Kidney (tissue), 14 donors: Measurements from ENCODE around the gene PCID2. TPM values are rescaled to one million over a fixed set of nuclear protein-coding genes. Genes with fewer than 3 reads are reported as not detected.

Source experiments
- DNase-seq, 5 donors: peaks; one replicate each; pipeline ENCODE4 v3.0.0-alpha.2; 2013 to 2020
- FAIRE-seq: peaks from 2 replicates; lab custom pipeline; 2012; peaks lifted over from hg19 to GRCh38; lab: Jason Lieb, UNC
- H3K27ac ChIP-seq, 2 donors: one replicate each; pipeline ENCODE4 v1.7.0; 2013; ENCODE audit warnings: low read depth in 2 of 2, low read length in 2 of 2, inconsistent platforms in 1 of 2
- H3K27me3 ChIP-seq: one replicate; pipeline ENCODE4 v1.7.1; 2013; ENCODE audit warnings: low read length, inconsistent platforms; ENCODE audit not compliant: control insufficient read depth, insufficient read depth
- H3K36me3 ChIP-seq, 3 donors: one replicate each; pipeline versions ENCODE4 v1.7.0 to v1.7.1; 2013; ENCODE audit warnings: low read length in 3 of 3, control low read depth in 1 of 3, inconsistent platforms in 1 of 3; ENCODE audit not compliant: insufficient read depth in 3 of 3, control insufficient read depth in 2 of 3
- H3K4me1 ChIP-seq, 3 donors: one replicate each; pipeline versions ENCODE4 v1.7.0 to v1.7.1; 2013; ENCODE audit warnings: low read length in 3 of 3, inconsistent platforms in 1 of 3, low read depth in 1 of 3; ENCODE audit not compliant: control insufficient read depth in 2 of 3, insufficient read depth in 2 of 3
- H3K4me3 ChIP-seq, 3 donors: one replicate each; pipeline versions ENCODE4 v1.7.0 to v1.8.1; 2013; ENCODE audit warnings: low read length in 3 of 3, control low read depth in 1 of 3, inconsistent platforms in 1 of 3
- H3K9ac ChIP-seq, 3 donors: one replicate each; pipeline versions ENCODE4 v1.7.0 to v1.7.1; 2013; ENCODE audit warnings: low read length in 3 of 3, control low read depth in 1 of 3, inconsistent platforms in 1 of 3
- H3K9me3 ChIP-seq, 3 donors: one replicate each; pipeline versions ENCODE4 v1.7.0 to v1.7.1; 2013; ENCODE audit warnings: low read length in 3 of 3, control low read depth in 1 of 3, inconsistent platforms in 1 of 3; ENCODE audit not compliant: control insufficient read depth in 2 of 3, insufficient read depth in 1 of 3
- intact Hi-C: fragments of 100-400 bp; cut with DNase I; formaldehyde crosslinking; loops from one replicate; pipeline ENCODE4 v1.11.1; 2022
- polyA plus RNA-seq: library from polyadenylated mRNA; stranded (reverse); fragments of 350-450 nt; fragmentation: Illumina TruSeq; extraction: RNeasy Lipid Tissue Mini Kit (QIAGEN cat#74804); gene quantifications from one replicate; pipeline ENCODE4 v1.2.3, GENCODE V29; 2014; ENCODE audit warnings: low read depth, low replicate concordance; ENCODE audit not compliant: insufficient read depth
- total RNA-seq: library from RNA; stranded (reverse); fragmentation: NEBNext Ultra II Directional; extraction: Animal tissue kit (Norgen Biotek cat#: 25700); gene quantifications from one replicate; pipeline ENCODE4 v1.2.1, GENCODE V29; 2021
- TF ChIP-seq, protein P1 (sequence below): IDR thresholded peaks from 3 replicates; pipeline ENCODE4 v1.5.1; 2012; ENCODE audit warnings: mild to moderate bottlenecking, moderate library complexity, borderline replicate concordance; ENCODE audit not compliant: insufficient read depth; ENCODE audit errors: extremely low read depth
- donor health status: control.
- donor health status: control.
- donor health status: control.
- donor health status: control.
- donor health status: control.
- donor health status: DM: yes; HTN: yes; CAD: no.
- donor health status: Normal renal cell carcinoma (clear cell type).

Gene PCID2
- total and polyA plus RNA-seq, 2 donors from 2014 or later, result 22.9 to 34.9 TPM

DNA sequence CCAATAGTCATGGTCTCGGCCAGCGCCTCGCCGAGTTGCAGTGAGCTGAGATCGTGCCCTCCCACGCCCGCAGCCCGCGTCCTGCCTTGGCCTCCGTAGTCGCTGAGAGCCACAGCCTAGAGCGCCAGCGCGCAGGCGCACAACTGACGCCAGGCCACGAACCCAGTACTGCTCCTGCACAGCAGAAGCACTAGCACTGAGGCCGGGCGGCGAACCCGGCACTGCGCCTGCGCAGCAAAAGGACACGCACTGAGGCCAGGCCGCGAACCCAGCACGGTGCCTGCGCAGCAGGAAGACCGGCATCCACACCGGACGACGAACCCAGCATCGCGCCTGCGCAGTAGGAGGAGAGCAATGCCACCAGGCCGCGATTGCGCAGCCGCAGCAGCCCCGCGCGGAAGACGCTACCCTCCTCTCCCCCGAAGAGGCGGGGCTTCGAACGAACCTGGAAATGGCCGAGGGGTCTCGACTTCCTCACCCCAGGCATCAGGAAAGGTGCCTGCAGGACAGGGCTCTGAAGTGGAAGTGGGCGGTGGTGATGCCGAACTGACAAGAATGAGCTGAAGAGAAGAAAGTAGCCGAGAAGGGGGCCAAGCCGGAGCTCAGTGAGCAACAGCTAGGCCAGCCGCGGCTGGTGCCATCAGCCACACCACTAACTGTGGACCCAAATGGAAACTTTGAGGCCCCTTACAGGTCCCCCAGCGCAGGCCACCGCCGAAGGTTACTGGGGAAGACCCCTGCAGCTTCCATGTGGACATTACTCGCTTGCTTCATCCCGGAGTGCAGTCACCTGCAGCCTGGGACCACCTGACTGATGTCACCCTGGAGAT is 78.3 kb downstream of the PCID2 start:
- intact Hi-C loops, result no loop called here
- Histone ChIP-seq H3K27ac (no peak overlapping the region), H3K9me3 (no peaks in the 10 kb centered on the region), H3K27me3 (no peaks in the 10 kb centered on the region), H3K9ac (no peak overlapping the region), H3K4me3 (peak overlapping the region in 2 of 3 donors; percentile 7 to 55), H3K36me3 (no peaks in the 10 kb centered on the region), H3K4me1 (peaks cover 0 to 4% (median 0%) of the 10 kb centered on the region in 3 donors)
- FAIRE-seq (no peak), DNase-seq (peak; percentile 59 to 81 (median 65))
- TF ChIP-seq, protein P1, sequence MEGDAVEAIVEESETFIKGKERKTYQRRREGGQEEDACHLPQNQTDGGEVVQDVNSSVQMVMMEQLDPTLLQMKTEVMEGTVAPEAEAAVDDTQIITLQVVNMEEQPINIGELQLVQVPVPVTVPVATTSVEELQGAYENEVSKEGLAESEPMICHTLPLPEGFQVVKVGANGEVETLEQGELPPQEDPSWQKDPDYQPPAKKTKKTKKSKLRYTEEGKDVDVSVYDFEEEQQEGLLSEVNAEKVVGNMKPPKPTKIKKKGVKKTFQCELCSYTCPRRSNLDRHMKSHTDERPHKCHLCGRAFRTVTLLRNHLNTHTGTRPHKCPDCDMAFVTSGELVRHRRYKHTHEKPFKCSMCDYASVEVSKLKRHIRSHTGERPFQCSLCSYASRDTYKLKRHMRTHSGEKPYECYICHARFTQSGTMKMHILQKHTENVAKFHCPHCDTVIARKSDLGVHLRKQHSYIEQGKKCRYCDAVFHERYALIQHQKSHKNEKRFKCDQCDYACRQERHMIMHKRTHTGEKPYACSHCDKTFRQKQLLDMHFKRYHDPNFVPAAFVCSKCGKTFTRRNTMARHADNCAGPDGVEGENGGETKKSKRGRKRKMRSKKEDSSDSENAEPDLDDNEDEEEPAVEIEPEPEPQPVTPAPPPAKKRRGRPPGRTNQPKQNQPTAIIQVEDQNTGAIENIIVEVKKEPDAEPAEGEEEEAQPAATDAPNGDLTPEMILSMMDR, result no peak

DNA sequence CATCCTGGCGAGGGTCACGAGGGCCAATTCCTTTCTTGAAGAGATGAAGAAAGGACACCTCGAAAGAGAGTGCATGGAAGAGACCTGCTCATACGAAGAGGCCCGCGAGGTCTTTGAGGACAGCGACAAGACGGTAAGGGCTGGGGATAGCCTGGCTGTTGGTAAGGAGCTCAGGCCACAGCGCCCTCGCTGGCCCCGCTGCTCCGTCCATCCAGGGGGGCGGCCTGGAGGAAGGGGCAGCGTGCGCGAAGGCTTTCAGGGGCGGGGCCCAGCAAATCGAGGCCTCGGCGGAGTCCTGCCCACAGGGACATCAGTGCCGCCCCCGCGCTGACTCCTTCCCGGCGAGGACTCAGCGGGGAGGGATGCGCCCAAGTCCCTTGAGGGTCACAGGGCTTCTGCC is 79.0 kb downstream of the PCID2 start:
- peaks cover 0 to 4% (median 0%) of the 10 kb centered on the region in 3 donors for H3K4me1 ChIP-seq
- no peaks in the 10 kb centered on the region for H3K27me3 ChIP-seq
- intact Hi-C loops, result no loop called here
- TF ChIP-seq, protein P1, result no peak
- no peaks in the 10 kb centered on the region for H3K36me3 ChIP-seq
- H3K4me3 ChIP-seq, result peak overlapping the region in 1 of 3 donors; percentile 55
- H3K9me3 ChIP-seq, result no peaks in the 10 kb centered on the region
- FAIRE-seq (no peak), DNase-seq (peak in 1 of 5 donors; percentile 65)
- no peak overlapping the region for H3K9ac ChIP-seq
- no peak overlapping the region for H3K27ac ChIP-seq

Other genes starting within 250 kb of the PCID2 start
- gene MCF2L, start 239.5 kb downstream of the PCID2 start, total RNA-seq, result 61.9 TPM
- 12.1 TPM for gene MCF2L, start 239.5 kb downstream of the PCID2 start, polyA plus RNA-seq
- gene F7, start 102.9 kb downstream of the PCID2 start, total RNA-seq, result 0.16 TPM
- gene F7, start 102.9 kb downstream of the PCID2 start, polyA plus RNA-seq, result 0.52 TPM
- 5.1 TPM for gene F10, start 85.9 kb downstream of the PCID2 start, total RNA-seq
- gene F10, start 85.9 kb downstream of the PCID2 start, polyA plus RNA-seq, result 6.8 TPM
- gene PROZ, start 50.0 kb downstream of the PCID2 start, total RNA-seq, result not detected
- gene PROZ, start 50.0 kb downstream of the PCID2 start, polyA plus RNA-seq, result 20.0 TPM
- gene CUL4A, start 944 bp upstream of the PCID2 start, total RNA-seq, result 62.5 TPM
- 26.5 TPM for gene CUL4A, start 944 bp upstream of the PCID2 start, polyA plus RNA-seq
- 256 TPM for gene LAMP1, start 88.6 kb upstream of the PCID2 start, total RNA-seq
- gene LAMP1, start 88.6 kb upstream of the PCID2 start, polyA plus RNA-seq, result 210 TPM
- 9.6 TPM for gene GRTP1, start 155.5 kb upstream of the PCID2 start, total RNA-seq
- 18.3 TPM for gene GRTP1, start 155.5 kb upstream of the PCID2 start, polyA plus RNA-seq
- gene ADPRHL1, start 244.8 kb upstream of the PCID2 start, total RNA-seq, result 1.5 TPM
- gene ADPRHL1, start 244.8 kb upstream of the PCID2 start, polyA plus RNA-seq, result 1.1 TPM